Upper lobe of left lung (tissue), 6 donors: Measurements from ENCODE around the gene SPINDOC. TPM values are rescaled to one million over a fixed set of nuclear protein-coding genes. Genes with fewer than 3 reads are reported as not detected.
"Not testable (repeated sequence)": the region's sequence is repeated elsewhere in the genome, so short reads cannot be mapped to it uniquely, and the experiment has no call there.

Experiments
- ATAC-seq, 2 donors: fragments of 200-7000 bp; cut with Tn5 transposase; one replicate each; pipeline ENCODE4 v1.9.1; 2022; ENCODE audit warnings: mild to moderate bottlenecking in 2 of 2, moderate library complexity in 2 of 2; ENCODE audit not compliant: low FRiP score in 2 of 2
- DNase-seq, 2 donors: peaks; one replicate each; pipeline ENCODE4 v3.0.0-alpha.2; 2019 to 2020
- H3K27ac ChIP-seq, 4 donors: fragments of 200-600 bp; sonication (generic); one replicate each; pipeline ENCODE4 v1.5.1; 2016 to 2019
- H3K27me3 ChIP-seq, 4 donors: fragments of 200-600 bp; sonication (generic); one replicate each; pipeline ENCODE4 v1.5.1; 2017 to 2019
- H3K36me3 ChIP-seq, 4 donors: fragments of 200-600 bp; sonication (generic); one replicate each; pipeline ENCODE4 v1.5.1; 2016 to 2019
- H3K4me1 ChIP-seq, 4 donors: fragments of 200-600 bp; sonication (generic); one replicate each; pipeline ENCODE4 v1.5.1; 2018 to 2019
- H3K4me3 ChIP-seq, 4 donors: fragments of 200-600 bp; sonication (generic); one replicate each; pipeline ENCODE4 v1.5.1; 2017 to 2019; ENCODE audit warnings: mild to moderate bottlenecking in 2 of 4, moderate library complexity in 1 of 4
- H3K9me3 ChIP-seq, 4 donors: fragments of 200-600 bp; sonication (generic); one replicate each; pipeline ENCODE4 v1.5.1; 2018 to 2019
- EP300 ChIP-seq, 4 donors: sonication (generic); formaldehyde crosslinking; IDR thresholded peaks; one replicate each; pipeline ENCODE4 v1.5.1; 2017; ENCODE audit warnings: antibody characterized with exemption in 4 of 4, control low read depth in 2 of 4
- POLR2A ChIP-seq, 4 donors: fragments of 450-650 bp; IDR thresholded peaks; one replicate each; pipeline ENCODE4 v1.5.1; 2016 to 2017; ENCODE audit warnings: antibody characterized with exemption in 4 of 4, mild to moderate bottlenecking in 2 of 4
- POLR2AphosphoS5 ChIP-seq, 2 donors: sonication (generic); formaldehyde crosslinking; IDR thresholded peaks; one replicate each; pipeline ENCODE4 v1.5.1; 2017; ENCODE audit warnings: antibody characterized with exemption in 2 of 2
- WGBS, 2 donors: methylation state at CpG; one replicate each; pipeline ENCODE4 v1.1.5; 2017 to 2018; 5-methylcytosine and 5-hydroxymethylcytosine counted together
- total RNA-seq, 6 donors: library from RNA; depleted of rRNA in 4 of 6; stranded (reverse); fragments of >200 nt in 4 of 6; gene quantifications; one replicate each; pipeline versions ENCODE4 v1.1.0 to v1.2.1, GENCODE V29; 2016 to 2021
- TF ChIP-seq, protein P1 (sequence below), 6 experiments: fragments of 450-650 bp in 4 of 6; fragments of 200-600 bp in 2 of 6; sonication (generic) in 2 of 6; IDR thresholded peaks; one replicate each; pipeline ENCODE4 v1.5.1; 2016 to 2019; ENCODE audit warnings: antibody characterized with exemption in 6 of 6
- donor health status: DM: no; HTN: no; CAD: no; lungs with moderate emphysema.
- donor health status: DM: no; HTN: yes; CAD: no; lungs with severe emphysema.

SPINDOC gene
- total RNA-seq, 6 donors from 2014 or later, result 9.0 to 22.5 (median 16.3) TPM

GRCh38 chr11:63802637-63803414, 10.4 kb upstream of the SPINDOC start:
- TF ChIP-seq, protein P1, sequence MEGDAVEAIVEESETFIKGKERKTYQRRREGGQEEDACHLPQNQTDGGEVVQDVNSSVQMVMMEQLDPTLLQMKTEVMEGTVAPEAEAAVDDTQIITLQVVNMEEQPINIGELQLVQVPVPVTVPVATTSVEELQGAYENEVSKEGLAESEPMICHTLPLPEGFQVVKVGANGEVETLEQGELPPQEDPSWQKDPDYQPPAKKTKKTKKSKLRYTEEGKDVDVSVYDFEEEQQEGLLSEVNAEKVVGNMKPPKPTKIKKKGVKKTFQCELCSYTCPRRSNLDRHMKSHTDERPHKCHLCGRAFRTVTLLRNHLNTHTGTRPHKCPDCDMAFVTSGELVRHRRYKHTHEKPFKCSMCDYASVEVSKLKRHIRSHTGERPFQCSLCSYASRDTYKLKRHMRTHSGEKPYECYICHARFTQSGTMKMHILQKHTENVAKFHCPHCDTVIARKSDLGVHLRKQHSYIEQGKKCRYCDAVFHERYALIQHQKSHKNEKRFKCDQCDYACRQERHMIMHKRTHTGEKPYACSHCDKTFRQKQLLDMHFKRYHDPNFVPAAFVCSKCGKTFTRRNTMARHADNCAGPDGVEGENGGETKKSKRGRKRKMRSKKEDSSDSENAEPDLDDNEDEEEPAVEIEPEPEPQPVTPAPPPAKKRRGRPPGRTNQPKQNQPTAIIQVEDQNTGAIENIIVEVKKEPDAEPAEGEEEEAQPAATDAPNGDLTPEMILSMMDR (IDR thresholded peaks at IDR 0.05), result no peak
- TF ChIP-seq EP300 (IDR thresholded peaks at IDR 0.05) (no peak), POLR2A (IDR thresholded peaks at IDR 0.05) (no peak), POLR2AphosphoS5 (IDR thresholded peaks at IDR 0.05) (no peak)
- WGBS, 2 donors, result 82 to 87% methylated on average over 10 of the region's 10 CpGs

GRCh38 chr11:63804259-63804658, 9.0 kb upstream of the SPINDOC start:
- TF ChIP-seq POLR2AphosphoS5 (IDR thresholded peaks at IDR 0.05), result no peak
- Histone ChIP-seq H3K36me3 (no peaks in the 10 kb centered on the region), H3K4me1 (peaks cover 0 to 3% (median 0%) of the 10 kb centered on the region in 4 donors), H3K27ac (no peak overlapping the region), H3K9me3 (no peaks in the 10 kb centered on the region), H3K4me3 (no peak overlapping the region), H3K27me3 (no peaks in the 10 kb centered on the region)
- ATAC-seq (no peak), DNase-seq (no peak)
- 65 to 69% methylated on average over 6 of the region's 6 CpGs for WGBS, 2 donors

More at GRCh38 chr11:63802637-63803414, 10.4 kb upstream of the SPINDOC start:
- Histone ChIP-seq H3K27ac (no peak overlapping the region), H3K4me3 (no peak overlapping the region), H3K36me3 (no peaks in the 10 kb centered on the region), H3K4me1 (peaks cover 0 to 3% (median 0%) of the 10 kb centered on the region in 4 donors), H3K27me3 (no peaks in the 10 kb centered on the region), H3K9me3 (no peaks in the 10 kb centered on the region)
- no peak for ATAC-seq
- DNase-seq, result no peak

DNA sequence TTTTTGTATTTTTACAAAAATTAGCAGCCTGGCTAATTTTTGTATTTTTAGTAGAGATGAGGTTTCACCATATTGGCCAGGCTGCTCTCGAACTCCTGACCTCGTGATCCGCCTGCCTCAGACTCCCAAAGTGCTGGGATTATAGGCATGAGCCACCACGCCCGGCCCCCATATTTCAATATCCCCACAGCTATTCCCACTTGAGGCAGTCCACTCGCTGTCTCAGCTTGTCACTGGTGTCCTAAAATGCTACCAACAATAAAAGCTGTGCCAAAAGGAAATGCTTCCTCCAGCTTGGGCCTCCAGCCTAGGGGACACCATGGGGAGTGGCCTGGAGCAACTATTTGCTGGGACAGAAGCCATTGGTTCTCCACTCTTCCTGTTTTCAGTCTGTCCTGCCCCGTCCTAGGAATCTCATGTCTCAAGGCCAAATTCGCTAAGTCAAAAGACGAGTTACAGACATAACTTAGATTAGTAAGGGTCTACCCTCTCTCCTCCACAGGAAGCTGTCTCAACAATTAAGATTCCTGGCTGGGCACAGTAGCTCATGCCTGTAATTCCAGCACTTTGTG, 7.3 kb upstream of the SPINDOC start:
- DNase-seq, result no peak

DNA sequence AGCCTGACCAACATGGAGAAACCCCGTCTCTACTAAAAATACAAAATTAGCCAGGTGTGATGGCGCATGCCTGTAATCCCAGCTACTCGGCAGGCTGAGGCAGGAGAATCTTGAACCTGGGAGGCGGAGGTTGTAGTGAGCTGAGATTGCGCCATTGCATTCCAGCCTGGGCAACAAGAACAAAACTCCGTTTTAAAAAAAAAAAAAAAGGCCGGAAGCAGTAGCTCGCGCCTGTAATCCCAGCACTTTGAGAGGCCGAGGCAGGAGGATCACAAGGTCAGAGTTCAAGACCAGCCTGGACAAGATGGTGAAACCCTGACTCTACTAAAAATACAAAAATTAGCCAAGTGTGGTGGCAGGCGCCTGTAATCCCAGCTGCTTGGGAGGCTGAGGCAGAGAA, 2.9 kb upstream of the SPINDOC start:
- H3K9me3 ChIP-seq, H3K36me3 ChIP-seq, ATAC-seq, DNase-seq, H3K27me3 ChIP-seq, H3K27ac ChIP-seq, H3K4me3 ChIP-seq: not testable (repeated sequence)
- peaks cover 18 to 22% (median 21%) of the 10 kb centered on the region in 4 donors for H3K4me1 ChIP-seq
- WGBS, 2 donors, result 66 to 83% methylated on average over 11 of the region's 11 CpGs

More for the DNA sequence above, 7.3 kb upstream of the SPINDOC start:
- no peaks in the 10 kb centered on the region for H3K27me3 ChIP-seq
- H3K4me3 ChIP-seq, result no peak overlapping the region
- WGBS, 2 donors, result 65 to 76% methylated on average over 9 of the region's 9 CpGs
- H3K36me3 ChIP-seq, result no peaks in the 10 kb centered on the region
- TF ChIP-seq POLR2AphosphoS5 (IDR thresholded peaks at IDR 0.05) (no peak), EP300 (IDR thresholded peaks at IDR 0.05) (no peak), POLR2A (IDR thresholded peaks at IDR 0.05) (no peak)
- TF ChIP-seq, protein P1 (IDR thresholded peaks at IDR 0.05), result no peak
- H3K27ac ChIP-seq, result peak overlapping the region in 3 of 4 donors; percentile 5 to 81 (median 61)
- no peak for ATAC-seq
- H3K4me1 ChIP-seq, result peaks cover 0 to 3% (median 0%) of the 10 kb centered on the region in 4 donors
- no peaks in the 10 kb centered on the region for H3K9me3 ChIP-seq

- ATAC-seq, result no peak
- WGBS, 2 donors, result 88 to 96% methylated on average over 3 of the region's 3 CpGs
- H3K36me3 ChIP-seq, result no peaks in the 10 kb centered on the region
- H3K27me3 ChIP-seq, result no peaks in the 10 kb centered on the region
- no peak overlapping the region for H3K4me3 ChIP-seq
- TF ChIP-seq POLR2AphosphoS5 (IDR thresholded peaks at IDR 0.05) (no peak), POLR2A (IDR thresholded peaks at IDR 0.05) (no peak), EP300 (IDR thresholded peaks at IDR 0.05) (no peak)
- TF ChIP-seq, protein P1 (IDR thresholded peaks at IDR 0.05), result no peak
- peaks cover 17 to 33% (median 20%) of the 10 kb centered on the region in 4 donors for H3K4me1 ChIP-seq
- H3K9me3 ChIP-seq, result no peaks in the 10 kb centered on the region
- DNase-seq, result no peak
- no peak overlapping the region for H3K27ac ChIP-seq
Measured at GRCh38 chr11:63811522-63811921, 1.7 kb upstream of the SPINDOC start.
